Activated naive CD4-positive, alpha-beta T cell treated with anti-CD3 and anti-CD28 coated beads, Interleukin-2, amount 10 ng/mL, durations not matched to agents 5 hours and 36 hours (primary cell): Measurements from ENCODE around the gene BOLA1. TPM values are rescaled to one million over a fixed set of nuclear protein-coding genes. Genes with fewer than 3 reads are reported as not detected.

ENCODE experiments used
- total RNA-seq, 2 experiments: library from RNA; stranded (reverse); gene quantifications; one replicate each; pipeline ENCODE4 v1.2.3, GENCODE V29; 2021

The BOLA1 gene
- 10 to 100 TPM; 20.8 to 25.1 TPM for total RNA-seq

GRCh38 chr1:149899460-149900284, at the start of gene BOLA1:
Gene BOLA1 (plus strand): TSS chr1:149899568. CDS start chr1:149900060, 492 bp downstream.

GRCh38 chr1:149917571-149918144, 18.3 kb downstream of the BOLA1 start, which contains the start of gene SV2A:
Gene SV2A (minus strand): TSS chr1:149917844. CDS start chr1:149913840, 4,004 bp downstream.

DNA sequence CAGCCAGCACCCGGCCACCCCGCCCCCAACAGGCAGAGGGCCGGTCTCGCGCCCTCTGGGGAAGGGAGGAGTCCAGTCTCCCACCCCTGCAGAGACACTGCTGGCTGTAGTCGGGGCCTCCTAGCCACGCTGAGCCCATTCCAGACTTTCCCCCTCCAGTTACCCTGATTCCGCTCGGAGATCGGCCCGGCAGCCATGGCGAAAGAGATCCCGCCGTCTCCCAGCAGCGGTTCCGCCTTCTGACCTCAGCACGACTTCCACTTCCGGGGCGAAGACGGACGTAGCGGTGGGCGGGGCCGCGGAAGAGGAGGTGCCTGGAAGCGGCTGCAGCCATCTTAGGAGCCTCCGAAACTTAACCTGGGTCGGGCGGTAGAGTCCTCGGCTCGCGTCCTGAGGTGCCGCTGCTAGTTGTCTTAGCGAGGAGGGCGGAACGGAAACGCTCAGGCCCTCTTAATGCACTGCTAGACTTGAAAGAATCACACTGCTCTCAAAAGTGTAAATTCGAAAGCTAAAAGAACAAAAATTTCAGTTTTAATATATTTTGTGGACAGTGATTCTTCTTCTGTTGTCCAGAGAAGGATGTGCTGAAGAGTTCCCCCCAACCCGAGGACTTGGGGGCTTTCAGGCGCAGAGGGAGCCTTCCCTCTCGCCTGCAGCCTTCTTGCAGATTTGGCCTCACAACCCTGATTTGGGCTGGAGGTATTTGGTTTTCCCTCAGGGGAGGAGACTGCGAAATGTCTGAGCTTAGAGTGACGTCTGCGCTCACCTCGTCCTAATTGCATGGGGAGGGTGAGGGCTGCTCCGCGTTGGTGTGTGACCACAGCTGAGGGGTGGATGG, 28.4 kb downstream of the BOLA1 start, which contains the start of gene SF3B4:
Gene SF3B4 (minus strand): TSS at position 241 of the 838 bp plus-strand sequence. CDS start 44 bp downstream, at position 197.

GRCh38 chr1:149936170-149936991, 37.0 kb downstream of the BOLA1 start, which contains the start of gene MTMR11:
Gene MTMR11 (minus strand): TSS chr1:149936879. CDS start chr1:149936647, 232 bp downstream.

Other genes with a start within 250 kb of the BOLA1 start
- not detected for gene FCGR1A, start 116.9 kb upstream of the BOLA1 start, total RNA-seq
- gene SV2A, start 18.3 kb downstream of the BOLA1 start, total RNA-seq: 10 to 100 TPM; 17.3 to 17.7 TPM
- gene SF3B4, start 28.2 kb downstream of the BOLA1 start, total RNA-seq: 10 to 100 TPM; 79.3 to 80.9 TPM
- 1 to 10 TPM; 7.2 to 9.4 TPM for gene MTMR11, start 37.3 kb downstream of the BOLA1 start, total RNA-seq
- gene OTUD7B, start 111.2 kb downstream of the BOLA1 start, total RNA-seq: 1 to 10 TPM; 8.5 to 9.4 TPM
- 10 to 100 TPM; 30.5 to 32.6 TPM for gene VPS45, start 168.2 kb downstream of the BOLA1 start, total RNA-seq